GM23248 (cell line): ENCODE results near the gene SOX8.

ENCODE experiments used
- EZH2 ChIP-seq: fragments of 200-600 bp; sonication (generic); IDR thresholded peaks from 2 replicates; pipeline ENCODE4 v1.6.1; 2018; ENCODE audit warnings: antibody characterized with exemption, mild to moderate bottlenecking; ENCODE audit not compliant: insufficient read depth, poor library complexity, severe bottlenecking
- EZH2phosphoT487 ChIP-seq: fragments of 200-600 bp; sonication (generic); IDR thresholded peaks from 2 replicates; pipeline ENCODE4 v1.6.1; 2018; ENCODE audit warnings: antibody characterized with exemption, moderate library complexity, mild to moderate bottlenecking, low read depth; ENCODE audit not compliant: insufficient read depth

DNA sequence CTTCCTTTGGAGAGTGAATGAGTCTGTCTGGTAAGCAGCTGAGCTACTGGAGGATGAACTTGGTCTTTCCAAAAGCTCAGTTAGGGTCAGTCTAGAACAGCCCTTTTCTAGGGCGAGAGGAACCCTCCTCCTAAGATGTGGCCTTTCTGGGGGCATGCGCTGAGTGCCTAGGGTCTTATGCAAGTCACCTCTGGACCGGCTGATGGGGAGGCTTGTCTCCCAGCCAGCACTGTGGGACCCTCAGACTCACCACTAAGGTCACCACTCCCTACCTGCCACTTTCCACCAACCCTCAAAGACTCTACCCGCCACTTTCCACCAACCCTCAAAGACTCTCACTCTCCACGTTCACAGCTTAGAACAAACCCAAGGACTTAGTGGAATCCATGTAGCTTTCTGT, 37.6 kb upstream of the SOX8 start:
- TF ChIP-seq EZH2 (no peak), EZH2phosphoT487 (no peak)
